K562 (cell line): ENCODE data around the gene SCAMP3. TPM values are rescaled to one million over a fixed set of nuclear protein-coding genes. Genes with fewer than 3 reads are reported as not detected.

Experiments used
- ATAC-seq: fragments of 200-7000 bp; cut with Tn5 transposase; 3 replicates; pipeline ENCODE4 v1.9.1; 2020; ENCODE audit warnings: moderate library complexity
- BruUV-seq: library from RNA; stranded (reverse); fragments of 400-500 nt; replicated peaks from 2 replicates; lab custom pipeline; 2021; lab: Mats Ljungman, UMichigan
- CTCF ChIA-PET: fragments of 300-600 bp; formaldehyde crosslinking; extraction: SDS; loops from one replicate; lab custom pipeline; 2021; ENCODE audit warnings: low intra/inter-chr PET ratio; lab: Yijun Ruan, JAX
- POLR2A ChIA-PET: fragments of 300-600, 350-650 bp; sonication (Branson Sonifier 250); formaldehyde crosslinking; extraction: SDS; loops from one replicate; lab custom pipeline; 2021; ENCODE audit warnings: antibody characterized with exemption, inconsistent platforms; lab: Yijun Ruan, JAX
- DNase-seq, 4 experiments: peaks; one replicate each; pipeline versions ENCODE4 v3.0.0 to v3.0.0-alpha.2; 2011 to 2018; ENCODE audit warnings: low spot score in 3 of 4, mixed read lengths in 3 of 4; ENCODE audit errors: extremely low read depth in 1 of 4
- FAIRE-seq: peaks from 2 replicates; lab custom pipeline; 2011; peaks lifted over from hg19 to GRCh38; lab: Jason Lieb, UNC
- H2AFZ ChIP-seq: 2 replicates; pipeline ENCODE4 v1.6.0; 2011; ENCODE audit warnings: low read depth, low read length, control low read depth, inconsistent platforms
- H3K27ac ChIP-seq: fragments of 200-600 bp; 3 replicates; pipeline ENCODE4 v1.8.0; 2011; ENCODE audit warnings: low read depth, mild to moderate bottlenecking, control low read depth, inconsistent platforms, low read length, moderate library complexity, mixed read lengths; ENCODE audit errors: extremely low read depth
- H3K27me3 ChIP-seq, 2 experiments: fragments of 300-600 bp in 1 of 2; 2 replicates in 1 of 2; 3 replicates in 1 of 2; pipeline versions ENCODE4 v1.6.0 to v1.8.0; 2011; ENCODE audit warnings: inconsistent platforms in 2 of 2, low read length in 2 of 2, mild to moderate bottlenecking in 1 of 2, mixed read lengths in 1 of 2, moderate library complexity in 1 of 2; ENCODE audit not compliant: control insufficient read depth in 2 of 2, insufficient read depth in 2 of 2
- H3K36me3 ChIP-seq: fragments of 300-600 bp; 3 replicates; pipeline ENCODE4 v1.8.0; 2011; ENCODE audit warnings: mild to moderate bottlenecking, low read length, inconsistent platforms; ENCODE audit not compliant: control insufficient read depth, insufficient read depth
- H3K4me1 ChIP-seq, 2 experiments: fragments of 200-600 bp in 1 of 2; replicated peaks in 1 of 2; 2 replicates in 1 of 2; 3 replicates in 1 of 2; pipeline versions ENCODE4 v1.5.1 to v1.8.0; 2011; ENCODE audit warnings: inconsistent platforms in 2 of 2, low read length in 2 of 2, mild to moderate bottlenecking in 1 of 2, mixed read lengths in 1 of 2, moderate library complexity in 1 of 2; ENCODE audit not compliant: control insufficient read depth in 2 of 2, insufficient read depth in 2 of 2
- H3K4me2 ChIP-seq: 2 replicates; pipeline ENCODE4 v1.6.1; 2011; ENCODE audit warnings: low read length, control low read depth, inconsistent platforms, mixed read lengths; ENCODE audit not compliant: insufficient read depth
- H3K4me3 ChIP-seq: fragments of 200-600 bp; sonication (generic), shearing (Covaris generic); 2 replicates; pipeline ENCODE4 v1.5.1; 2016; ENCODE audit warnings: control low read depth, inconsistent platforms
- H3K79me2 ChIP-seq: fragments of 200-600 bp; 3 replicates; pipeline ENCODE4 v1.8.0; 2011; ENCODE audit warnings: low read length, inconsistent platforms; ENCODE audit not compliant: control insufficient read depth, insufficient read depth
- H3K9ac ChIP-seq, 2 experiments: 2 replicates each; pipeline versions ENCODE4 v1.6.0 to v1.6.1; 2011; ENCODE audit warnings: low read depth in 2 of 2, low read length in 2 of 2, control low read depth in 1 of 2, inconsistent platforms in 1 of 2, mild to moderate bottlenecking in 1 of 2, mixed read lengths in 1 of 2; ENCODE audit not compliant: insufficient read depth in 1 of 2
- H3K9me1 ChIP-seq: one replicate; pipeline ENCODE4 v1.6.0; 2011; ENCODE audit warnings: inconsistent platforms, mild to moderate bottlenecking, low read length, moderate library complexity; ENCODE audit not compliant: control insufficient read depth, insufficient read depth
- H3K9me3 ChIP-seq: replicated peaks from 2 replicates; pipeline ENCODE4 v1.5.1; 2011; ENCODE audit warnings: low read depth, low read length, inconsistent platforms; ENCODE audit not compliant: control insufficient read depth, insufficient read depth
- H4K20me1 ChIP-seq: replicated peaks from 2 replicates; pipeline ENCODE4 v1.6.1; 2011; ENCODE audit warnings: low read length, inconsistent platforms, mixed read lengths; ENCODE audit not compliant: control insufficient read depth, insufficient read depth
- ARID2 ChIP-seq: fragments of 450-650 bp; IDR thresholded peaks from 2 replicates; pipeline ENCODE4 v1.6.1; 2017; ENCODE audit warnings: antibody characterized with exemption, mild to moderate bottlenecking
- CREB3L1 ChIP-seq: fragments of 450-650 bp; IDR thresholded peaks from 2 replicates; pipeline ENCODE4 v1.6.1; 2014; ENCODE audit warnings: low read depth, mild to moderate bottlenecking, moderate library complexity, borderline replicate concordance
- ERF ChIP-seq: fragments of 450-650 bp; formaldehyde crosslinking; IDR thresholded peaks from 2 replicates; pipeline ENCODE4 v1.4.0; 2020; ENCODE audit warnings: mild to moderate bottlenecking, mixed read lengths
- FOXJ3 ChIP-seq: sonication (generic); formaldehyde crosslinking; IDR thresholded peaks from 2 replicates; pipeline ENCODE4 v1.4.0; 2020; ENCODE audit warnings: mild to moderate bottlenecking, missing genetic modification reagents
- GATAD2A ChIP-seq: fragments of 450-650 bp; IDR thresholded peaks from 2 replicates; pipeline ENCODE4 v1.6.1; 2017
- HDAC6 ChIP-seq: IDR thresholded peaks from 2 replicates; pipeline ENCODE4 v1.6.1; 2012; ENCODE audit warnings: low read depth, mild to moderate bottlenecking, control low read depth, inconsistent platforms, low read length, moderate library complexity
- HES1 ChIP-seq: fragments of 450-650 bp; IDR thresholded peaks from 2 replicates; pipeline ENCODE4 v1.6.1; 2016; ENCODE audit warnings: low read depth, mild to moderate bottlenecking, moderate library complexity
- MECOM ChIP-seq: fragments of 250-450 bp; sonication (Bioruptor Pico); IDR thresholded peaks from 2 replicates; pipeline ENCODE4 v1.8.0; 2022; ENCODE audit warnings: inconsistent platforms
- MEIS2 ChIP-seq: fragments of 450-650 bp; IDR thresholded peaks from 2 replicates; pipeline ENCODE4 v1.6.1; 2014; ENCODE audit warnings: mild to moderate bottlenecking; ENCODE audit not compliant: partially characterized antibody
- MTA2 ChIP-seq: fragments of 450-650 bp; IDR thresholded peaks from 2 replicates; pipeline ENCODE4 v1.6.1; 2016; ENCODE audit warnings: low read depth
- NFRKB ChIP-seq: fragments of 450-650 bp; IDR thresholded peaks from 2 replicates; pipeline ENCODE4 v1.6.1; 2016; ENCODE audit warnings: low read depth
- PCBP2 ChIP-seq: fragments of 200-400 bp; formaldehyde crosslinking; IDR thresholded peaks from 2 replicates; pipeline ENCODE4 v1.6.1; 2018; ENCODE audit warnings: low read length, low read depth, mild to moderate bottlenecking, moderate library complexity; ENCODE audit not compliant: poor library complexity, severe bottlenecking
- POLR2A ChIP-seq: fragments of 450-650 bp; conservative IDR thresholded peaks from 2 replicates; pipeline ENCODE4 v1.6.1; 2016
- RBM14 ChIP-seq: fragments of 200-400 bp; formaldehyde crosslinking; IDR thresholded peaks from 2 replicates; pipeline ENCODE4 v1.6.1; 2018; ENCODE audit warnings: low read depth, mild to moderate bottlenecking, low read length, moderate library complexity, borderline replicate concordance; ENCODE audit not compliant: insufficient read depth
- SMARCA5 ChIP-seq: fragments of 450-650 bp; IDR thresholded peaks from 2 replicates; pipeline ENCODE4 v1.6.1; 2016
- UBTF ChIP-seq, 2 experiments: IDR thresholded peaks; 2 replicates each; pipeline ENCODE4 v1.6.1; 2012; ENCODE audit warnings: improper control_type of control experiment in 2 of 2, low read depth in 2 of 2, low read length in 2 of 2, borderline replicate concordance in 1 of 2
- WHSC1 ChIP-seq: IDR thresholded peaks from one replicate; pipeline ENCODE4 v1.6.1; 2012; ENCODE audit warnings: low read length, control low read depth, inconsistent platforms
- ZKSCAN3 ChIP-seq: fragments of 250-450 bp; sonication (Bioruptor Pico); IDR thresholded peaks from 2 replicates; pipeline ENCODE4 v1.4.0; 2020
- ZNF175 ChIP-seq: fragments of 200-800 bp; sonication (Bioruptor generic); IDR thresholded peaks from 2 replicates; pipeline ENCODE4 v1.6.1; 2016; ENCODE audit warnings: low read depth, mild to moderate bottlenecking, missing genetic modification characterization, missing compliant biosample characterization
- ZNF41 ChIP-seq: fragments of 250-450 bp; sonication (Bioruptor Pico); conservative IDR thresholded peaks from 2 replicates; pipeline ENCODE4 v1.4.0; 2020; ENCODE audit warnings: mild to moderate bottlenecking
- ZNF75A ChIP-seq: fragments of 450-650 bp; formaldehyde crosslinking; IDR thresholded peaks from 2 replicates; pipeline ENCODE4 v1.4.0; 2020; ENCODE audit warnings: mild to moderate bottlenecking
- ZNF77 ChIP-seq: fragments of 250-450 bp; sonication (Bioruptor Pico); IDR thresholded peaks from 2 replicates; pipeline ENCODE4 v1.5.0; 2020
- WGBS: fragments of 100-300 bp; shearing (Covaris generic); methylation state at CpG from one replicate; pipeline ENCODE4 v1.1.6; 2016; ENCODE audit warnings: low coverage, mixed read lengths; ENCODE audit not compliant: insufficient coverage; ENCODE audit errors: missing lambda C conversion rate; 5-methylcytosine and 5-hydroxymethylcytosine counted together
- in situ Hi-C: fragments of 300-500 bp; cut with MboI; formaldehyde crosslinking; loops from 4 replicates; pipeline ENCODE4 v1.15.0; 2018; ENCODE audit warnings: inconsistent platforms, mixed read lengths
- intact Hi-C: fragments of 100-400 bp; cut with micrococcal nuclease; formaldehyde crosslinking; loops from 2 replicates; pipeline ENCODE4 v1.14.2; 2022
- polyA plus RNA-seq, 8 experiments: library from polyadenylated mRNA; depleted of rRNA in 4 of 8; stranded (reverse) in 5 of 8; unstranded in 3 of 8; fragments of >200 nt; fragmentation: Nextera tagmentation in 2 of 8; fragmentation: Illumina TruSeq in 1 of 8; extraction: Ambion mirVana in 2 of 8; extraction: Trizol in 1 of 8; gene quantifications; 2 replicates each; pipeline versions ENCODE4 v1.2.1 to v1.2.3, GENCODE V29; 2011 to 2014; ENCODE audit warnings: inconsistent platforms in 1 of 8, missing spikeins in 1 of 8
- total RNA-seq, 7 experiments: library from RNA; depleted of rRNA in 6 of 7; stranded (reverse); fragments of >200 nt in 6 of 7; fragmentation: Illumina TruSeq in 2 of 7; extraction: Trizol in 2 of 7; gene quantifications; 2 replicates each; pipeline versions ENCODE4 v1.2.1 to v1.2.3, GENCODE V29; 2011 to 2021; ENCODE audit warnings: low replicate concordance in 1 of 7

SCAMP3 gene
- total and polyA plus RNA-seq, 9 of the 15 experiments (the other 6 are each of a cell fraction or from before 2014, with no cell fraction given) = 14.2 to 131 (median 86.1) TPM

GRCh38 chr1:155209312-155209721 lies 52.8 kb downstream of the SCAMP3 start:
- peak overlapping the region; percentile 95 for H2AFZ ChIP-seq
- BruUV-seq = TSS peak; percentile 85
- TF ChIP-seq UBTF (IDR thresholded peaks at IDR 0.05; ENCODE audit: borderline replicate concordance in 1 of 2, low read depth in 2 of 2, low read length in 2 of 2) (no peak), ARID2 (no peak), ZNF41 (CRISPR knock-in tag) (peak; percentile 62; the same call in 1 of the 2 replicates), POLR2A (0 out of 2 replicates have a peak, but pooled peaks have one; percentile 74), ZNF75A (CRISPR knock-in tag) (no peak), MEIS2 (no peak), WHSC1 (no peak), ZKSCAN3 (CRISPR knock-in tag) (no peak), ZNF175 (CRISPR knock-in tag) (no peak), PCBP2 (no peak), GATAD2A (no peak), MECOM (CRISPR knock-in tag) (no peak), ZNF77 (CRISPR knock-in tag) (no peak), ERF (no peak), FOXJ3 (no peak), NFRKB (peak; percentile 83), CREB3L1 (peak; percentile 68; the same call in 1 of the 2 replicates), SMARCA5 (no peak), MTA2 (no peak), HES1 (no peak), HDAC6 (no peak), RBM14 (no peak)

More at GRCh38 chr1:155209312-155209721, 52.8 kb downstream of the SCAMP3 start:
- ChIA-PET POLR2A (interaction anchor here (0.9 to 2.2 kb wide), 5 partner anchors 9 to 35 kb away, joined by 3 to 10 read pairs (median 3); no protein-coding TSS in a partner anchor), CTCF (interaction anchor here (0.6 kb wide), 1 partner anchor 36 kb away, joined by 3 read pairs; the partner anchor contains the start of gene KRTCAP2)
- intact Hi-C loops = no loop called here
- 2% methylated on average over 8 of the region's 13 CpGs for WGBS
- H3K9ac ChIP-seq = peak overlapping the region; percentile 100
- H3K4me2 ChIP-seq = peak overlapping the region; percentile 100
- H3K27me3 ChIP-seq = no peaks in the 10 kb centered on the region
- H3K36me3 ChIP-seq = peaks cover 22% of the 10 kb centered on the region; the same call in 2 of the 3 replicates
- no peak for ATAC-seq
- H3K4me3 ChIP-seq = peak overlapping the region; percentile 100
- peak; percentile 29 for FAIRE-seq
- no peaks in the 10 kb centered on the region for H3K9me1 ChIP-seq
- in situ Hi-C loops = loop anchor here (5.0 kb wide), 1 partner anchor 388 kb away; no protein-coding TSS in a partner anchor
- peaks cover 3% of the 10 kb centered on the region; the same call in 1 of the 2 replicates for H3K9me3 ChIP-seq
- DNase-seq = no peak
- H3K79me2 ChIP-seq = peaks cover 18% of the 10 kb centered on the region
- no peaks in the 10 kb centered on the region for H4K20me1 ChIP-seq
- peak overlapping the region; percentile 97 for H3K27ac ChIP-seq
- peaks cover 19 to 30% of the 10 kb centered on the region in 2 experiments for H3K4me1 ChIP-seq
